Tibial artery (tissue), 4 donors: Measurements from ENCODE around the gene KCND1.

Experiments
- DNase-seq, 2 donors: peaks; one replicate each; pipeline ENCODE4 v3.0.0-alpha.2; 2019
- H3K27ac ChIP-seq, 2 donors: fragments of 200-600 bp; sonication (generic) in 1 of 2; 1 replicate in 1 of 2; 2 replicates in 1 of 2; pipeline ENCODE4 v1.5.1; 2018 to 2019; ENCODE audit warnings: mild to moderate bottlenecking in 1 of 2
- H3K27me3 ChIP-seq, 2 donors: fragments of 200-600 bp; sonication (generic) in 1 of 2; one replicate each; pipeline versions ENCODE4 v1.5.1 to v1.6.0; 2016 to 2019
- H3K36me3 ChIP-seq, 3 donors: fragments of 200-600 bp; sonication (generic) in 2 of 3; one replicate each; pipeline ENCODE4 v1.5.1; 2016 to 2019; ENCODE audit warnings: mild to moderate bottlenecking in 2 of 3
- H3K4me1 ChIP-seq, 4 donors: fragments of 200-600 bp; sonication (generic) in 2 of 4; 1 replicate in 3 of 4; 2 replicates in 1 of 4; pipeline ENCODE4 v1.5.1; 2016 to 2019
- H3K4me3 ChIP-seq, 2 donors: fragments of 200-600 bp; sonication (generic) in 1 of 2; 1 replicate in 1 of 2; 2 replicates in 1 of 2; pipeline ENCODE4 v1.5.1; 2018 to 2019; ENCODE audit warnings: mild to moderate bottlenecking in 2 of 2
- H3K9me3 ChIP-seq, 3 donors: fragments of 200-600 bp; sonication (generic) in 1 of 3; one replicate each; pipeline ENCODE4 v1.5.1; 2016 to 2019
- intact Hi-C: fragments of 100-400 bp; cut with DNase I; formaldehyde crosslinking; loops from one replicate; pipeline ENCODE4 v1.15.0; 2023; ENCODE audit warnings: low total_unique reads
- TF ChIP-seq, protein P1 (sequence below), 2 experiments: fragments of 200-600 bp in 1 of 2; fragments of 450-650 bp in 1 of 2; IDR thresholded peaks; one replicate each; pipeline ENCODE4 v1.5.1; 2017 to 2019; ENCODE audit warnings: antibody characterized with exemption in 2 of 2, mild to moderate bottlenecking in 1 of 2, moderate library complexity in 1 of 2

The KCND1 gene

DNA sequence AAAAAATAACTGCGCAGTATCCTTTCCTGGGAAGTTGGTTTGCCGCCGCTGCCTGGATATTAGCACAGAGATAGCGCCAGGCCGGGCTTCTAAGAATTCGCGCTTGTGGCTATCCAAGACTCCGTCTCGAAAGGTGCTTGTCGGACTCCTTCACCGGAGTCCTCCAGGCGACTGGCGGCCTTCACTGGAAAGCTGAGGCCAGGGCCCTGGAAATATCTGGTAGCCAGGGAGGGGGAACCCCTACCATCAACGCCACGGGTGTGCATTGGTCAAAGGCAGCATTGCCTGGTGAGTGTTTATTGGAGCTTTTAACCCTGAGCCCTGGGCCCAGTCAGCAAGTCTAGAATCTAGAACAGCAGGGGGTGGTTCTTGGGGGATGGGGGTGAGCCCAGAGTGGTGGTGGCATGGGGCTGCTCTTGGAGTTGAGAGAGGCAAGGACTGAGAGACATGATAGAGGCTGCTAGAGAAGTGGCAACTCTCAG is 52.2 kb downstream of the KCND1 start:
- Histone ChIP-seq H3K27ac (peak overlapping the region; percentile 91 to 96), H3K27me3 (no peaks in the 10 kb centered on the region), H3K4me3 (peak overlapping the region; percentile 67 to 74), H3K36me3 (peaks cover 0 to 29% (median 19%) of the 10 kb centered on the region in 3 donors), H3K4me1 (peaks cover 0 to 26% (median 4%) of the 10 kb centered on the region in 4 donors), H3K9me3 (no peaks in the 10 kb centered on the region)
- TF ChIP-seq, protein P1, sequence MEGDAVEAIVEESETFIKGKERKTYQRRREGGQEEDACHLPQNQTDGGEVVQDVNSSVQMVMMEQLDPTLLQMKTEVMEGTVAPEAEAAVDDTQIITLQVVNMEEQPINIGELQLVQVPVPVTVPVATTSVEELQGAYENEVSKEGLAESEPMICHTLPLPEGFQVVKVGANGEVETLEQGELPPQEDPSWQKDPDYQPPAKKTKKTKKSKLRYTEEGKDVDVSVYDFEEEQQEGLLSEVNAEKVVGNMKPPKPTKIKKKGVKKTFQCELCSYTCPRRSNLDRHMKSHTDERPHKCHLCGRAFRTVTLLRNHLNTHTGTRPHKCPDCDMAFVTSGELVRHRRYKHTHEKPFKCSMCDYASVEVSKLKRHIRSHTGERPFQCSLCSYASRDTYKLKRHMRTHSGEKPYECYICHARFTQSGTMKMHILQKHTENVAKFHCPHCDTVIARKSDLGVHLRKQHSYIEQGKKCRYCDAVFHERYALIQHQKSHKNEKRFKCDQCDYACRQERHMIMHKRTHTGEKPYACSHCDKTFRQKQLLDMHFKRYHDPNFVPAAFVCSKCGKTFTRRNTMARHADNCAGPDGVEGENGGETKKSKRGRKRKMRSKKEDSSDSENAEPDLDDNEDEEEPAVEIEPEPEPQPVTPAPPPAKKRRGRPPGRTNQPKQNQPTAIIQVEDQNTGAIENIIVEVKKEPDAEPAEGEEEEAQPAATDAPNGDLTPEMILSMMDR (IDR thresholded peaks at IDR 0.05) = no peak
- no peak for DNase-seq
- intact Hi-C loops = no loop called here

DNA sequence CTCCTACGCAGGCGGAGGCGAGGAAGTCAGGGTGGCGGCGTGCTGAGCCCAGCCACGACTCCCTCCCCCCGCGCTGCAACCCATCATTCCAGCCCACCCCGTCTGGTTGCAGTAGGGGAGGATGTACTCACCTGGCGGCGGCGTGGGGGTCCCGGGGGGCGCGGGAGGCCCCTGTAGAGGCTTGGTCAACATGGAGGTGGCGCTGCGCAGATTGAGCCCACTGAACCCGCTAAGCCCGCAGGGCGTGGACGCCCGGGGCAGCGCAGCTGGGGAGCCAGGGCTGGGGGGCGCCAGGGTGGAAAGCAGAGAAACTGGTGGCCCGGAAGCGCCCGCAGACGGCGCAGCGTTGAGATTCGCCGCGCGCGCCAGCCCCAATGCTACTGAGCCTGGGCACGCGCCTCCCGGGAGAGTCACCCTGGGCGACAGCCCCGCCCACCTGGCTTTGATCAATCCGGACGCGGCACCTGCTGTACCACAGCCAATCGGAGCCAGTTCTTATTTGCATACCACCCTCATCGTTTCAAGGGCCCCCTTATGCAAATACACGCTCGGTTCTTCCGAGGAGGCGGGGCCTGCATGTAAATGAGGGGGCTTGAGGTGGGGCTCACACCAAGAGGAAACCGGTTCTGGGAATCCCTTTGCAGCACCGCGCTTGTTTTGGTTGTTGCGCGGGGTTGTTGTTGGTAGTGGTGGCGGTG is 52.9 kb downstream of the KCND1 start, which contains the start of gene PIM2:
Gene PIM2, minus strand, starts transcription at position 382 of the 698 bp plus-strand sequence. Its CDS starts 190 bp downstream, at position 192.
- intact Hi-C loops = no loop called here
- peak; percentile 89 to 95 for DNase-seq
- H3K9me3 ChIP-seq = no peaks in the 10 kb centered on the region
- H3K4me1 ChIP-seq = peaks cover 0 to 26% (median 4%) of the 10 kb centered on the region in 4 donors
- peak within 1 kb of the TSS; percentile 67 to 74 for H3K4me3 ChIP-seq
- H3K27me3 ChIP-seq = no peaks in the 10 kb centered on the region
- peaks cover 0 to 29% (median 15%) of the 10 kb centered on the region in 3 donors for H3K36me3 ChIP-seq
- TF ChIP-seq, protein P1 (IDR thresholded peaks at IDR 0.05) = no peak
- H3K27ac ChIP-seq = peak within 1 kb of the TSS; percentile 91 to 96

DNA sequence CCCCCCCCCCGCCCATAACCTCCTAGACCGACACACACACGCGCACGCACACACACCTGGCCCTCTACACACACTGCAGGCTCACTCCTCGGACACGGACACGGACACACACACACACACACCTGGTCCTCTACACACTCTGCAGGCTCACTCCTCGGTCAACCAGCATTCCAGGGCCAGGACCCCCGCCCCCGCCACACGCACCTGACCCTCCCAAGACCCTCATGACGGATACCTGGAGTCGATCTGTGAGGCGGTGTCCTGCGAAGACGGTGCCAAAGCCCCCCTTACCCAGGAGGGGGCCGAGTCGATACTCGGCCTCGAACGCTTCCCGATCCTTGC is 53.4 kb downstream of the KCND1 start:
- peak overlapping the region; percentile 67 to 74 for H3K4me3 ChIP-seq
- intact Hi-C loops = no loop called here
- peak overlapping the region; percentile 91 to 96 for H3K27ac ChIP-seq
- H3K9me3 ChIP-seq = no peaks in the 10 kb centered on the region
- peaks cover 0 to 24% (median 10%) of the 10 kb centered on the region in 3 donors for H3K36me3 ChIP-seq
- TF ChIP-seq, protein P1 (IDR thresholded peaks at IDR 0.05) = no peak
- peaks cover 0 to 26% (median 4%) of the 10 kb centered on the region in 4 donors for H3K4me1 ChIP-seq
- DNase-seq = no peak
- no peaks in the 10 kb centered on the region for H3K27me3 ChIP-seq

DNA sequence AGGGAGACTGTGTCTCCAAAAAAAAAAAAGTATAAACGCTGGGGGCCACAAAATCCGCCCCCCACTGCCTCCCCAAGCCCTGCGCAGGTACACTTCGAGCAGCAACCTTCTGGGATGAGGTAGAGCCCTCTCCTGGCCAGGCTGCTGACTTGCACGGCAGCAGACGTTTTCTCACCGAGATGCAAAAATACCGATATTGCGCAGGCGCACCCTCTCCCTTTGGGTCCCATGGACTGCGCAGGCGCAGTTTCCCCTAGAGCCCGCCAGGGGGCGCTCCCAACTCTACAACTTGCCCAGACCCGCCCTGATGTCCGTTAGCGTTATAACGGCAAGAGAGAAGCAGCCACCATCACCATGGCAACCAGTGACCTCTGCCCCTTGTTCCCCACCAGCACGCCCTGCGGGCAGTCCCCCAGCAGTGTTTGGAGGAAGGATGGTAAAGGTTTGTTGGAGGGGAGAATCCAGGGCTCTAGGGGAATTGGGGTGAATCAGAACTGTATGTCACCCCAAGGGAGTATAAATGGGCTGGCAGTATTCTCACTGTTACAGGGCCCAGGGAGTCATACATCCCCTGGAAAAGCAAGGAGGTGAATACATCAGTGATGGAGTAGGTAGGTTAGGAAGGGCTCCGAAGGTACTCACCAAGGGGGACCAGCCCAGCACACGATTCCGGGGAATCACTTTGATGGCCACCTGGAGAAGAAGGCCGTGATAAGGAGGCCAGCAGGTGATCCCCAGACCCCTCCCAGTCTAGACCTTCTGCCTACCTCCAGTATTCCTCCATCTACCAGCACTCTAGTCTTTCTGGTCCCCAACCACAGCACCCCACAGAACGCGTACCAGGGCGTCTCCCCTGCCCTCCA is 54.3 kb downstream of the KCND1 start:
- Histone ChIP-seq H3K4me3 (peak overlapping the region; percentile 67 to 74), H3K4me1 (peaks cover 0 to 27% (median 4%) of the 10 kb centered on the region in 4 donors), H3K36me3 (peaks cover 0 to 15% (median 6%) of the 10 kb centered on the region in 3 donors), H3K27me3 (no peaks in the 10 kb centered on the region), H3K9me3 (no peaks in the 10 kb centered on the region), H3K27ac (peak overlapping the region; percentile 91 to 96)
- TF ChIP-seq, protein P1 (IDR thresholded peaks at IDR 0.05) = peak; percentile 89
- intact Hi-C loops = no loop called here
- DNase-seq = peak; percentile 90 to 94

DNA sequence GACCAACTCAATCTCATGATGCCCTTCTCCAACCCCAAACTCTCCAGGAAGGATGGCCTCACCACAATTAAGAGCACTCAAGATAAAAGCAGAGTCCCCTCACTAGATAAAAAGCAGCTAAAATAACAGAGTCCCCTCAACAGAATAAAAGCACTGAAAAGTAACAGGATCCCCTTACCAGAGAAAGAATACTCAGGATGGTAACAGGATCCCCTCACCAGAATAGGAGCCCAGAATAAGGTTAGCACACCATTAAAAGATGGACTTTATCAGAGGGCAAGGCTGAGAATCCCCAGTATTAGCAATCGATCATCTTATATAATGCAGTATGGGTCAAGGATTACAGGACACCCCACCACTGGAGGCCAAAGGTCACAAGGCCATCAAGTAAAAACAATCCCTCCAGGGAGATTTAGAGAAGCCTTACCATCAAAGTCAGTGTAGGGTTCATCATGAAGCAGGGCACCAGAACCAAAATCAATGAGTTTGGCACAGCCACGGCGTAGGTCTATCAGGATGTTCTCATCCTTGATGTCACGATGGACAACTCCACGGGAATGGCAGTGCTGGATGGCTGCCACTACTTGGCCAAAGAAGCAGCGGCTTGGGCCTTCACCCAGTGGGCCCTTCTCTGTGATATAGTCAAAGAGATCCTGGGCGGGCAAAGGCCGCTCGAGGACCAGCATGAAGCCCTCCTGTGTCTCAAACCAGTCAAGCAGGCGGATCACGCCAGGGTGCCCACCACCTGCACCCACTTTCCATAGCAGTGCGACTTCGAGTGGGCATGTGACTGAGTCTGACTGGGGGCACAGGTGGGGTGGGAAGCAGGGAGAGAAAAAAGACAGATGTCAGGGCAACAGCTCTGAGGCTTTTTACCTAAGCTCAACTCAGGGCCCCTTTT is 56.8 kb downstream of the KCND1 start:
- no peak for DNase-seq
- no peaks in the 10 kb centered on the region for H3K9me3 ChIP-seq
- peaks cover 0 to 32% (median 13%) of the 10 kb centered on the region in 4 donors for H3K4me1 ChIP-seq
- no peak overlapping the region for H3K27ac ChIP-seq
- no peaks in the 10 kb centered on the region for H3K27me3 ChIP-seq
- no peak overlapping the region for H3K4me3 ChIP-seq
- intact Hi-C loops = no loop called here
- TF ChIP-seq, protein P1 (IDR thresholded peaks at IDR 0.05) = no peak
- peaks cover 0 to 8% (median 0%) of the 10 kb centered on the region in 3 donors for H3K36me3 ChIP-seq
